Mononuclear cell (primary cell): ENCODE data around the gene PPP2R2C. TPM values are rescaled to one million over a fixed set of nuclear protein-coding genes. Genes with fewer than 3 reads are reported as not detected.

Experiments used
- H3K27me3 ChIP-seq: 2 replicates; pipeline ENCODE4 v1.6.0; 2011; ENCODE audit warnings: low read length, control low read depth; ENCODE audit not compliant: insufficient read depth
- H3K4me1 ChIP-seq: 2 replicates; pipeline ENCODE4 v1.5.1; 2011; ENCODE audit warnings: mild to moderate bottlenecking, low read length, control low read depth; ENCODE audit not compliant: insufficient read depth
- H3K4me3 ChIP-seq: 2 replicates; pipeline ENCODE4 v1.5.1; 2011; ENCODE audit warnings: mild to moderate bottlenecking, low read length, moderate library complexity
- H3K9me3 ChIP-seq: 2 replicates; pipeline ENCODE4 v1.5.1; 2011; ENCODE audit warnings: low read depth, mild to moderate bottlenecking, control low read depth, low read length
- total RNA-seq: library from RNA; depleted of rRNA; stranded (reverse); fragments of >200 nt; gene quantifications from one replicate; pipeline ENCODE4 v1.2.3, GENCODE V29; 2012

Gene PPP2R2C
- total RNA-seq, 1 donor: not detected

DNA sequence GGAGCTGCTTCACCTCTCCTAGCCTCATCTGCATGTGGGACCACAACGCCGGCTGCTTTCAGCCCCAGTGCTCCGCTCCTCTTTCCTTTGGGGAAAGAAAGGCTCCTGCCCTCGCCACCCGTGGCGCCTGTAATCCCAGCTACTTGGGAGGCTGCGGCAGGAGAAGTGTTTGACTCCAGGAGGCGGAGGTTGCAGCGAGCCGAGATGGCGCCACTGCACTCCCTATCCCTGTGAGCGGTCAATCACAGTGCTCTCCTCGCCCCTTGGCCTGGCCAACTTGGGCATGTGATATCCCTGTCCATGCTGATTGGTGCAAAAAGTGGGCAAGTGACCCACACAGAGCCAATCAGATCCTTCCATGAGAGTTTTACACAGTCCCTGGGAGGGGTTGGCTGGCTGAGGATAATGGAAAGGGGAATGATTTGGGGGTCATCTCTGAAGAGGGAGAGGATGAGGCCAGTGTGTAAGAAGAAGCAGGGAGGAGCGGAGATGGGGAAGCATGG is 146.6 kb downstream of the PPP2R2C start:
- no peaks in the 10 kb centered on the region for H3K9me3 ChIP-seq
- H3K4me3 ChIP-seq: no peak overlapping the region
- H3K27me3 ChIP-seq: no peaks in the 10 kb centered on the region
- H3K4me1 ChIP-seq: no peaks in the 10 kb centered on the region

DNA sequence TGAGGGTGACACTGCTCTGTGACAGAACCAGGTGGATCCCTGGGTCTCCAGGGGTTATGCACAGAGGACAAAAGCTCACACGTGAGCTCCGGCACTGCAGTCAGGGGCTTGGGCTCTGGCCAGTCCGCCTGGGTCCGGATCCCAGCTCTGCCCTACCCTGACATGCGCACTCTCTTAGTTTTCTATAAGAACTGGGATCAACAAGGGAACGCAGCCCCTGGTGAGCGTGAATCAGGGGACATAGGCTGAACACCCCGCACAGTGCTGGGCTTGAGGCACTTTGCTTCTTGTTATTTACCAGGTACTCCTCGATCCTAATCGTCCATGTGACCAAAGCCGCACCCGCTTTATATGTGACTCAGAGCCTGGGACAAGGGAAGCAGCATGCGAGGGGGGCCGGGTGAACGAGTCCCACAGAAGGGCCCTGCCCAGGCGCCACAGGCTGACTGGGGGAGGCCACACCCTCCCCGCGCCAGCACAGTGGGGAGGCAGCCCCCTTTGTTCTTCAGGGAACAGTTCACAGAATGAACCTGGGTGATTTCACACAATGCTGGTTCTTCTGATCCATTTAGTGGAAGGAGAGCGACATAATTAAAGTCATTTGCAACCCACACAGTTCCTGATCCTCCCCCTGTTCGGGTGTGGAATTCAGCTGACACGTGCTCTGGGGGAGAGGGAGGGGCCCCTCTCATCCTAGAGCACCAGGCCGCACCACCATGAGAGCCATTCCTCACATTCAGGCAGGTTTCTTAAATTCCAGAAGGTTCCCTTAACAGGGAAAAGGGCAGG is 147.2 kb downstream of the PPP2R2C start:
- Histone ChIP-seq H3K4me3 (no peak overlapping the region), H3K4me1 (no peaks in the 10 kb centered on the region), H3K27me3 (peaks cover 1% of the 10 kb centered on the region), H3K9me3 (no peaks in the 10 kb centered on the region)

DNA sequence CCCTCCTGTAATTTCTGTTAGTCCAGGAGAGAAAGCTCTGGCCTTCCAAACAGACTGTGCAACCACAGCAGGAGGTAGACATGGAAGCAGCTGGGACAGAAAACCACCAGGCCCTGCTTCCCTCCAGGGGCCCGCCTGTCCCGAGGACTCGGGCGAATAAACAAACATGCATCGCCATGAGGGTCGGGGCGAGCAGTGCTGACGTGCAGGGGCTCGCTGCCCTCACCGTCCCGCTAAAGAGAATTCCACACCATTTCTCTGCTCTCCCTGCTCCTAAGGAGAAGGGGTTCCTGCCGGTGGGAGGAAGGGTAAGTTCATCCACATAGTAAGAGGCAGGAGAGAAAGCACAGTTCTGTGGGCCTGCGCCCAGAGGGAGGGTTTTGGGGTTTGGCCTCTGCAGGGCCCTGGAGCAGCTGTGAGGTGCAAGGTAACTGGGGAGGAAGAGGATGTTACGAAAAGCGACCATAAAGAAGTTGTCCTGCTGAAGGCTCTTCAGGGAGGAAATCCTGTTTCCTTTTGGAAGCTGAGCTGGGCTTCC is 147.9 kb downstream of the PPP2R2C start:
- Histone ChIP-seq H3K4me1 (no peaks in the 10 kb centered on the region), H3K4me3 (no peak overlapping the region), H3K9me3 (no peaks in the 10 kb centered on the region), H3K27me3 (peaks cover 2% of the 10 kb centered on the region)

DNA sequence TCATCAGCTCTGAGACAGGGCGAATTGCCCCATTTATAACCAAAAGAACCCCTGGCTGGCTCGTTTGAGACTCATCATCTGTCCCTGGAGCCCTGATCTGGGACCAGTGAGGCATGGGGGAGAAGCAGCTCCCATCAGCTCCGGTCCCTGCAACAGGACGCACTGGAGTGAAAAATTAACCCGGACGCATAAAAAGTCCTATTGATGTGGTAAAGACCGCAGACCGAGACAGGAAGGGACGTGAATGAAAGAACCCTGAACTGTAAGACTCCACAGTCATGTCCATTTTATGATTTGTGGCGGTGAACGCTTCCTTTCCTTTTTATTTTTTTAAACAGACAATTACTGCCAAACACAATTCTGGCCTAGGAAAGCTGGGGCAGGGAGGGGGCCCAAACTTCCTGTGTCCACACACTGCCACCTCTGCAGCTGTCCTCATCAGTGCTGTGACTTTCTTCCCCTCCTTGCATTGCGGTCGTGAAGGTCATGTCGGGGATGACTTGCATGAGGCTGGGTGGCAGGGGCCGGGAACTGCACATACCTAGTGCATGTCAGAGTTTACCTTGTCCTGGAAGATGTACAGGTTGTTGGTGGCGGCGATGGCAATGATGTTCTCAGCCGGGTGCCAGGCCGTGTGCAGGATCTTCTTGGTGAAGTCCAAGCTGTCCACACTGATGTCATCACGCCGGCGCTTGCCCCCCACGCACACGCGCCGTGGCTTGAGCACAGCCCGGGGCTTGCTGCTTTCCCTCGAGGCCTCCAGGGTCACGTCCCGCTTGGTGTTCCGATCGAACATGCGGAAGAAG is 149.4 kb downstream of the PPP2R2C start:
- Histone ChIP-seq H3K4me1 (no peaks in the 10 kb centered on the region), H3K27me3 (peaks cover 2% of the 10 kb centered on the region), H3K9me3 (no peaks in the 10 kb centered on the region), H3K4me3 (no peak overlapping the region)

DNA sequence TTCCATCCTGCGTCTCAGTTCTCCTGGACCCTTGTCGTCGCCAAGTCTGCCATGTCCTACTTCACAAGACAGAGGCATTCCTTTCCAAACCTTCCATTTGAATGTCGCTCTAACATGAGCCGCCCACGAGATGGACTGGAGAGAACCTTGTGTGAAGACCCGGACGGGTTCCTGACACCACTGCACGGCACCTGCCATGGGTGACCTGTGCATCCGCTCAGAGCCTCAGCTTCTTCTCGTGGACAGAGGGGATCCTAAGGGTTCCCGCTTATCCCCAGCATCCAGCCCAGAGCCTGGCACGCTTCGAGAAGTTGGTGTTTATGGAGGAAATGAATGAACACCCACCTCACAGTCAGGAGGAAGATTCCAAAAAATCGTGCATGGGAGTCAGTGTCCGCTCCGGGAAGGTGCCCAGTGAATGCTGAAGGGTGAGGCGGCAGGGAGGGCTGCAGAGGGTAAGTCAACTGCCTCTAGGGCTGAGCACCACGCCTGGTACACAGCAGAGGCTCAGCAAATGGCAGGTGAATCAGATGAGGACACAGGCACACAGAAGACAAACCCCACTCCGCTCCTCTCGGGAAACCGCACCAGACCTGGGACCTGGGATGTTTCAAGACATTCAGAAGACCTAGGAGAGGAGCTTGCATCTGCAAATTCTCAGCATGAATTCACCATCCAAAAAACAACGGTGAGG is 150.2 kb downstream of the PPP2R2C start:
- Histone ChIP-seq H3K4me3 (no peak overlapping the region), H3K9me3 (no peaks in the 10 kb centered on the region), H3K27me3 (peaks cover 2% of the 10 kb centered on the region), H3K4me1 (no peaks in the 10 kb centered on the region)

DNA sequence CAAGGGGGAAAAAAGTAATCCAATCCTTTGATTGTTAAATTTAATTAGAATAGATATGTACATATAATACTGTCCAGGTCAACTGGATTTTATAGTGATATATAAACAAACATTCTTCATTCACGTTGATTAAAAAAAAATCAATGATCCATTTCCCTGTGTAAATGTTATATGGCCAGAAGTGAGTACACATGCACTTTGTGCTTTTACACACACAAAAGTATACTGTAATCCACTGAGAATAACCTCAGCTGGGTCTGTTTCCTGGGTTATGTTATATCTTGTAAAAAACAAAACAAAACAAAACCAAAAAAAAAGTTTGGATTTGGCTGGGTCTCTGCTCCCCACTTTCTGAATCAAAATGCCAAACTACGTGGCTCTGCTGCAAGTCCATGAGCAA is 151.1 kb downstream of the PPP2R2C start:
- H3K9me3 ChIP-seq: no peaks in the 10 kb centered on the region
- H3K4me1 ChIP-seq: no peaks in the 10 kb centered on the region
- peaks cover 2% of the 10 kb centered on the region for H3K27me3 ChIP-seq
- H3K4me3 ChIP-seq: no peak overlapping the region

DNA sequence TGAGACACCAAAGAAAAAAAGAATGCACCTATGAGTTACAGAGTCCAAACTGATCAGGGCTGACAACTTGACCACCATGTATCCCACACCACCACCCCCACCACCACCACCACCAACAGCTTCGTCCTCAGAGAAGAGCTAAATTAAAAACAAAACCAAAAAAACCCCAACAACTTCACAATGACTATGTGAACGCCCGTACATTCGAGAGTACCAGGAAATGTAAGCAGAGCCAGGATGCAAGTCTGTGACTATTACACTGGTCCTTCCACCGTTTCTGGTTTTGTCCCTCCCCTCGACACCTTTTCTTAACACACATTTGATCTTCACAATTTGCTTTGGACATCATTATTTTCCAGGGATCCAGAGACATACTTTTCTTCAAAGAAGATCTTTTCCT is 151.8 kb downstream of the PPP2R2C start:
- H3K27me3 ChIP-seq: peaks cover 2% of the 10 kb centered on the region
- H3K9me3 ChIP-seq: no peaks in the 10 kb centered on the region
- H3K4me3 ChIP-seq: no peak overlapping the region
- no peaks in the 10 kb centered on the region for H3K4me1 ChIP-seq

DNA sequence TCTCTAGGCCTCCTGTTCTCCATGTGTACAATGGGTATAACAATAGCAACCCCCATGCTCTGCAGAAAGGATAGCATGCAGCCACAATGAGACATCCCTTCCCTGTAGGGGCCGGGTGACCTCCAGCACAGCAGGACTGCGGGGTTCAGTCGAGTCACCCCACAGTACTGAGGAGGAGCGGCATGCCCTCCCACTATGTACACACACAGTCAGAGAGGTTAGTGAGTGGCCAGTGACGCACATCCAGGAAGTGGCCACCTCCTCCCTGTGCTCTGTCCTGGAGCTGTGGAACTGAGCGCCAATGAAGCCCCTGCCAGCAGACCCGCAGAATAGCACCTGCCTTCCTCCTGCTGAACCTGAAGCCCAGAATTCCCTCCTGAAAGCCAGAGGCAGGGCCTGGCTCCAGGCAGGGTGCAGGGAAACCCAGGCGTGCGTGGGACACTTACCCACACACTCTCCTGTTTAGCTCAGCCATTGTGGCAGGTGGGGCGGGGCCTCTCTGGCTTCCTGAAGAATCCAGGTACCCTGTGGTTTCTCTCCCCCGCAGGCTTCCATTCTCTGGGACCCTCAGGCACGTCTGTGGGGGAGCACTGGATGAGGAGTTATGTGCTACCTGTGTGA is 152.8 kb downstream of the PPP2R2C start:
- Histone ChIP-seq H3K4me3 (no peak overlapping the region), H3K4me1 (no peaks in the 10 kb centered on the region), H3K27me3 (peaks cover 2% of the 10 kb centered on the region), H3K9me3 (no peaks in the 10 kb centered on the region)

DNA sequence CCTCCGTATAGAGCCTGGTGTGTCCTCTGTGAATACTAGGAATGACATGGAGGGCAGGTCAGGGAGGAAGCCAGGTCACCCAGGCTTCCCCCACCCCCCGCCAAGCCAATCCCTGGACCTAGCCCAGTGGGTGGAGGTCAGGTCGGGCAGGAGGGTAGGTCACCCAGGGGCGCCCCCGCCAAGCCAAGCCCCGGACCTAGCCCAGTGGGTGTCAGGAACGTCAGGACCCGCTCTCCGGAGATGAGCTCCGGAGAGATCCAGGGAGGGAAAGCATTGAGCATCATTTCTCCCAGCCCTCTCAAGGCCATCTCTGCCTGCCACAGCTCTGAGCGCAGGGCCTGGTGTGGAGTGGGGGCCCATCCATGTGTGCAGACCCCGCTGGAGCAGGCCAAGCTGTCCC is 154.2 kb downstream of the PPP2R2C start:
- H3K4me1 ChIP-seq: no peaks in the 10 kb centered on the region
- H3K27me3 ChIP-seq: peaks cover 2% of the 10 kb centered on the region
- H3K4me3 ChIP-seq: no peak overlapping the region
- no peaks in the 10 kb centered on the region for H3K9me3 ChIP-seq

DNA sequence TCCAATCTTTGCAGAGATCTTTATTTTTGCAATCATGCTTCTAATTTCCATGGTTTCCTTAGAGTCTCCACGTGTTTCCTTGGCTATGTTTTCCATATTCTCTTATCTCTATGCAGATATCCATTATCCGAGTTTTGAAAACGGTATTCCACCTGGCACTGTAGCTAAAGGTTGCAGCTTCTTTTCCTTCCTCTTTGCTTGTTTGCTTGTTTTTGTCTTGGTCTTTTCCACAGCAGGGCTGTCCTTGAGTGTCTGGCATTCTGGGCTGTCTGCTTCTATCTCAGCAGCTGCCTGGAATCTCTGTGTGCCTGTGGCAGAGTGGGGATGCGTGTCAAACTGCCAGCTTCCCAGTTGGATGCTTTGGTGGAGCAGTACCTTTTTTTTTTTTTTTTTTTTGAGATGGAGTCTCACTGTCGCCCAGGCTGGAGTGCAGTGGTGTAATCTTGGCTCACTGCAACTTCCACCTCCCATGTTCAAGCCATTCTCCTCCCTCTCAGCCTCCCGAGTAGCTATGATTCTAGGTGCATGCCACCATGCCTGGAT is 155.9 kb downstream of the PPP2R2C start:
- Histone ChIP-seq H3K4me3 (no peak overlapping the region), H3K4me1 (no peaks in the 10 kb centered on the region), H3K9me3 (no peaks in the 10 kb centered on the region), H3K27me3 (peaks cover 2% of the 10 kb centered on the region)

DNA sequence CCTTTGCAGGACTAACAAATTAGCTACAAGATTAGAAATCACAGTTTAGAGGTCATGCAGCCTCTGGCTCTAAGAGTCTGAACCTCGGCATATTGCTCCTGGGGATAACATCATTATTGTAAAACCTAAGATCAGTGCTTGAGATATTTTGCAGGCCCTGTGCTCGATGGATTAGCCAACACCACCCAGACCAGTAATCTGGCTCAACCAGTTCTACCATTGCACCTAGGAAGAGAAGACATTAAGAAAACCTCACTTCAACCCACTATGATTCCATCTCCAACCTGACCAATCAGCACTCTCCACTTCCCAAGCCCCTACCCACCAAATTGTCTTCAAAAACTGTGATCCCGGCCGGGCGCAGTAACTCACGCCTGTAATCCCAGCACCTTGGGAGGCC is 159.2 kb downstream of the PPP2R2C start:
- Histone ChIP-seq H3K27me3 (peaks cover 6% of the 10 kb centered on the region), H3K4me3 (no peak overlapping the region), H3K9me3 (no peaks in the 10 kb centered on the region), H3K4me1 (no peaks in the 10 kb centered on the region)

DNA sequence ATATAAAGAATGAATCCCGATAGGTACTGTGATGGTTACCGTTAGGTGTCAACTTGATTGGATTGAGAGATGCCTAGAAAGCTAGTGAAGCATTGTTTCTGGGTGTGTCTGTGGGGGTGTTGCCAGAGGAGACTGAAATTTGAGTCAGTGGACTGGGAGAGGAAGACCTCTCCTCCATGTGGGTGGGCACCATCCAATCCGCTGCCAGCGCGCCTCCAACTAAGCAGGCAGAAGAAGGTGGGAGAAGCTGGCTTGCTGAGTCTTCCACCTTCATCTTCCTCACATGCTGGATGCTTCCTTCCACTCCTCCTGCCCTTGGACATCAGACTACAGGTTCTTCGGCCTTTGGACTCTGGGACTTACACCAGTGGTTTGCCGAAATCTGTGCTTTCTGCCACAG is 162.6 kb downstream of the PPP2R2C start:
- no peak overlapping the region for H3K4me3 ChIP-seq
- H3K9me3 ChIP-seq: no peaks in the 10 kb centered on the region
- no peaks in the 10 kb centered on the region for H3K4me1 ChIP-seq

DNA sequence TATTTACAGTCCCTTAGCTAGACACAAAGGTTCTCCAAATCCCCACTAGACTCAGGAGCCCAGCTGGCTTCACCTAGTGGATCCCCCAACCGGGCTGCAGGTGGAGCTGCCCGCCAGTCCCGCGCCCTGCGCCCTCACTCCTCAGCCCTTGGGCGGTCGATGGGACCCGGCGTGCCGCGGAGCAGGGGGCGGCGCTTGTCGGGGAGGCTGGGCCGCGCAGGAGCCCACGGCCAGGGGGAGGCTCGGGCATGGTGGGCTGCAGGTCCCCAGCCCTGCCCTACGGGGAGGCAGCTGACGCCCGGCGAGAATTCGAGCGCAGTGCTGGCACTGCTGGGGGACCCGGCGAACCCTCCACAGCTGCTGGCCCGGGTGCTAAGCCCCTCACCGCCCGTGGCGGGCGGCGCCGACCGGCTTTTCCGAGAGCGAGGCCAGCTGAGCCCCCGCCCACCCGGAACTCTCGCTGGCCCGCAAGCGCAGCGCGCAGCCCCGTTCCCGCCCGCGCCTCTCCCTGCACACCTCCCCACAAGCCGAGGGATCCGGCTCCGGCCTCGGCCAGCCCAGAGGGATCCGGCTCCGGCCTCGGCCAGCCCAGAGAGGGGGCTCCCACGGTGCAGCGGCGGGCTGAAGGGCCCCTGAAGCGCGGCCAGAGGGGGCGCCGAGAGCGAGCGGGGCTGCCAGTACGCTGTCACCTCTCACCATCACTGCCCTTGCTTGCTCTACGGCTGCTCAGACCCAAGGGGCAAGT is 163.3 kb downstream of the PPP2R2C start:
- no peaks in the 10 kb centered on the region for H3K4me1 ChIP-seq
- H3K27me3 ChIP-seq: peaks cover 11% of the 10 kb centered on the region
- no peaks in the 10 kb centered on the region for H3K9me3 ChIP-seq
- no peak overlapping the region for H3K4me3 ChIP-seq

More for the DNA sequence above, 162.6 kb downstream of the PPP2R2C start:
- peaks cover 11% of the 10 kb centered on the region for H3K27me3 ChIP-seq

DNA sequence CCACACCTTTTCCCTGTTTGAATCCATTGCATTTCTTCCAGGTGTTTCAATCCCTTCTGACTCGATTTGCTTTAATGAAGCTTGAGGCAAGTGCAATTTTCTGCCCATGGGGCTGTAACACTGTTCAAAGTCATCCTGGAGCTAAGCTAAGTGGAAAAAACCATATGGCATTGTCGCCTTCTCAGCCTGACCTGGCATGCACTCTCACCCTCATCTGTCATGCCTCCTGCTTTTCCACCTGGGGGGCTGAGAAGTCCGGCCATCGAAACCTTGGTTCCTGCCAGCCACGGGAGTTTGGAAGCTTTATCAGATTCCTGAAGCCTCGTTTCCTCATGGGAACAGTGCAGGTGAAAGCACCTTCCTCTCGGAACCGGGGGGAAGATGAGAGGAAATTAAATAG is 164.5 kb downstream of the PPP2R2C start:
- Histone ChIP-seq H3K4me3 (no peak overlapping the region), H3K9me3 (no peaks in the 10 kb centered on the region), H3K27me3 (peaks cover 11% of the 10 kb centered on the region), H3K4me1 (no peaks in the 10 kb centered on the region)
